A375 (cell line): ENCODE results near the gene KCNG4. TPM values are rescaled to one million over a fixed set of nuclear protein-coding genes. Genes with fewer than 3 reads are reported as not detected.

Experiments
- small RNA-seq: library from RNA; depleted of rRNA; stranded (forward); fragments of <200 nt; gene quantifications from one replicate; pipeline ENCODE3, GENCODE V24; 2014
- total RNA-seq: library from RNA; depleted of rRNA; stranded (reverse); fragments of >200 nt; shearing (Covaris generic); gene quantifications from 2 replicates; pipeline ENCODE4 v1.2.3, GENCODE V29; 2014; rRNA removed

Gene KCNG4, protein sequence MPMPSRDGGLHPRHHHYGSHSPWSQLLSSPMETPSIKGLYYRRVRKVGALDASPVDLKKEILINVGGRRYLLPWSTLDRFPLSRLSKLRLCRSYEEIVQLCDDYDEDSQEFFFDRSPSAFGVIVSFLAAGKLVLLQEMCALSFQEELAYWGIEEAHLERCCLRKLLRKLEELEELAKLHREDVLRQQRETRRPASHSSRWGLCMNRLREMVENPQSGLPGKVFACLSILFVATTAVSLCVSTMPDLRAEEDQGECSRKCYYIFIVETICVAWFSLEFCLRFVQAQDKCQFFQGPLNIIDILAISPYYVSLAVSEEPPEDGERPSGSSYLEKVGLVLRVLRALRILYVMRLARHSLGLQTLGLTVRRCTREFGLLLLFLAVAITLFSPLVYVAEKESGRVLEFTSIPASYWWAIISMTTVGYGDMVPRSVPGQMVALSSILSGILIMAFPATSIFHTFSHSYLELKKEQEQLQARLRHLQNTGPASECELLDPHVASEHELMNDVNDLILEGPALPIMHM
- not detected in 2 replicates for total RNA-seq

DNA sequence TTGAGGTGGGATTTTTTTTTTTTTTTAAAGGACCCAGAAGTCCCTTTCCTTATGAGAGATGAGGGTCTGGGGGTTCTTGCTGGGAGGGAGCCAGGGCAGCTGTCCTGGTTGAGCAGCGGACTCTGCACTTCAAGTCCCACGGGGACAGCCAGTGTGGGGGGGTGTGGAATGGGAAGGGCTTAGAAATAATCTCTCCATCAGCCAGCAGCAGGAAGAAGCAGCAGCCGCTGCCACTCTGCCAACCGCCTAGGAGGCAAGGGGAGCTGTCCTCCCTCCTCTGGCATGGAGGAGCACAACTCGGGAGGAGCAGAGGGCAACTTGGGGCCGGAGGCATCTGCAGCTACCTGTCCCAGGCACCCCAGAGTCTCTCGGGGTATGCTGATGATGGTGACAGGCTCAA lies at the start of gene KCNG4:
KCNG4 (minus strand) TSS at position 104 of the 400 bp plus-strand sequence. CDS start 2,527 bp downstream, outside the sequence.

DNA sequence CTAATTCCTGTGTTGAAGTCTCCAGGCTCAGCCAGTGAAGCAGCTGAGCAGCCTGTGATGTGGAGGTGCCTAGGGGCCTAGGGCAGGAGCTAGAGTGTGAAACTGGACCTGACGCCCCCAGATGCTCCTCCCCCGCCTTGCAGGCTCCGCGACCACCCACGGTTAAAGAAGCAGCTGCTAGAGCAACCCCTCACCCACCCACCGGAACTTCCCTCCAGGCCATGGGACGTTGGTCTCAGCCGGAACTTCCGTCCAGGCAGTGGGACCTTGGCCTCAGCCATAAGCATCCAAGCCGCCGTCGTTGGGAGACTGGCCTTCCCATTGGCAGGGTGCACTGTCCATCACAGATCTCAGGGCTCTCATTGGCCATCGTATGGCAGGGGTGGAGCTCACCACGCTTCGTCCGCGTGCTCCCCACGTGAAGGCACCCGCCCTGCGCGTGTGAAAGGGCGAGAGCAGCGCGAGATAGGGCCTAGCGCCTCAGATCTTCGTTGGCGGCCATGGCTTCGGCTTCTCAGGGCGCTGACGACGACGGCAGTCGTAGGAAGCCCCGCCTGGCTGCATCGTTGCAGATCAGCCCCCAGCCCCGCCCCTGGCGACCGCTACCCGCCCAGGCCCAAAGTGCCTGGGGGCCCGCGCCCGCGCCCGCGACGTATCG lies 49.0 kb downstream of the KCNG4 start, which contains the start of gene ADAD2:
ADAD2 (plus strand) TSS at position 427 of the 658 bp plus-strand sequence; CDS start at position 501, 74 bp downstream.

DNA sequence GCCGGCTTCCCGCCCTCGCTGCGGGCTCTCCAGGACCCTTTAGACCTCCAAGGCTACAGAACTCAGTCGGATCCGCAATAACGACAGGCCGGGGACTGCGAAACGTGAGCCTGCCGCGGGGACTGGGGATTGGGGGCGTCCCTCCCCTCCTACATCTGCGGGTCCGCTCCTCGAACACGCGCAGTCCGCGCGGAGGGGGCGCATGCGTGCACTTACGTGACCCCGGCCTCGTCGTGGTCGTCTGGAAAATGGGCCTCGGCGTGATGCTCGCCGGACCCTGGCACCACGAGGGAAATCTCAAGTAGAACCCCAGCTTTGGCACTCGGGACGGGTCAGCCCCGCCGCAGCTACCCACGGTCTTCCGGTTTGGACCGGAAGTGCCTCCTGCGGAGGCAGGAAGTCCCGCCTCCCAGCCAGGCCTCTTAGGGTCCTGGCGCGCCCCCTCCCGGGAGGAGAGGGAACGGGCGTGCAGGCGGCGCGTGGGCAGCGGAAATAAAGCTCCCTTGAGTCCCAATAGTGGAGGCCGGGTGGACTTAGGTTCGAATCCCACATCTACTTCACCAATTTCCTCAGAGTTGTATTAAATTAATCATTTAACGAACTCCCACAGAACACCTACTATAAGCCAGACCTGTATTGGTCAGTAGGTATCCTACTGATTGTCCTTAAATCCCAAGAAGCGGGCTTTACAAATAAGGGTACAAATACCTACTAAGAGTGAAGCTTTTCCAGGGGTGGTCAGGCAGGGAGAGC lies 53.0 kb downstream of the KCNG4 start, which contains the start of gene TAF1C:
TAF1C (minus strand) TSS at position 373 of the 753 bp plus-strand sequence. CDS start 2,069 bp downstream, outside the sequence.

Small RNA genes within 50 kb of the gene (small RNA-seq; reads per million reads assigned to genes)
- gene RNA5SP433, result not detected

Other genes with a start within 250 kb of the KCNG4 start
- gene SLC38A8, start 197.2 kb downstream of the KCNG4 start, total RNA-seq, result not detected in 2 replicates
- 69.0 and 81.6 TPM in 2 replicates for gene MBTPS1, start 123.1 kb downstream of the KCNG4 start, total RNA-seq
- gene HSDL1, start 94.8 kb downstream of the KCNG4 start, total RNA-seq, result 8.7 and 15.8 TPM in 2 replicates
- 0.38 and 0.90 TPM in 2 replicates for gene DNAAF1, start 94.7 kb downstream of the KCNG4 start, total RNA-seq
- gene TAF1C, start 53.0 kb downstream of the KCNG4 start, total RNA-seq, result 36.1 and 39.4 TPM in 2 replicates
- gene ADAD2, start 48.9 kb downstream of the KCNG4 start, total RNA-seq, result 0.13 TPM in 1 of 2 replicates, not detected in the other
- gene WFDC1, start 54.9 kb upstream of the KCNG4 start, total RNA-seq, result not detected in 2 replicates
- gene ATP2C2, start 128.5 kb upstream of the KCNG4 start, total RNA-seq, result 1.6 TPM in 1 of 2 replicates, not detected in the other